Endothelial cell of umbilical vein (primary cell): ENCODE measurements around the gene LTBP2. TPM values are rescaled to one million over a fixed set of nuclear protein-coding genes. Genes with fewer than 3 reads are reported as not detected.

Experiments used
- BruUV-seq: library from RNA; stranded (reverse); fragments of 400-500 nt; replicated peaks from 2 replicates; lab custom pipeline; 2021; lab: Mats Ljungman, UMichigan
- CTCF ChIA-PET: fragments of 300-600, 350-600 bp; sonication (Branson Sonifier 250); formaldehyde crosslinking; loops from one replicate; lab custom pipeline; 2021; ENCODE audit warnings: antibody characterized with exemption, inconsistent platforms; lab: Charles Lee
- POLR2A ChIA-PET: fragments of 300-600, 350-600 bp; sonication (Branson Sonifier 250); formaldehyde crosslinking; loops from one replicate; lab custom pipeline; 2021; ENCODE audit warnings: antibody characterized with exemption, inconsistent platforms; lab: Charles Lee
- DNase-seq: peaks from one replicate; pipeline ENCODE4 v3.0.0-alpha.2; 2011; ENCODE audit warnings: low read depth, low spot score
- FAIRE-seq: peaks from 2 replicates; lab custom pipeline; 2011; peaks lifted over from hg19 to GRCh38; lab: Jason Lieb, UNC
- H2AFZ ChIP-seq: 2 replicates; pipeline ENCODE4 v1.6.0; 2012; ENCODE audit warnings: low read depth, low read length, control low read depth, inconsistent platforms
- H3K27ac ChIP-seq: 2 replicates; pipeline ENCODE4 v1.5.1; 2011; ENCODE audit warnings: low read depth, mild to moderate bottlenecking, control low read depth, low read length, moderate library complexity; ENCODE audit not compliant: insufficient read depth
- H3K27me3 ChIP-seq, 2 experiments: 2 replicates each; pipeline versions ENCODE4 v1.6.0 to v1.6.1; 2011; ENCODE audit warnings: low read length in 2 of 2, mixed read lengths in 1 of 2; ENCODE audit not compliant: control insufficient read depth in 2 of 2, insufficient read depth in 2 of 2
- H3K36me3 ChIP-seq, 2 experiments: 2 replicates in 1 of 2; 3 replicates in 1 of 2; pipeline ENCODE4 v1.5.1; 2011; ENCODE audit warnings: low read length in 2 of 2, mild to moderate bottlenecking in 1 of 2, moderate library complexity in 1 of 2; ENCODE audit not compliant: control insufficient read depth in 2 of 2, insufficient read depth in 2 of 2; ENCODE audit errors: extremely low read depth in 1 of 2
- H3K4me1 ChIP-seq: 3 replicates; pipeline ENCODE4 v1.5.1; 2011; ENCODE audit warnings: mild to moderate bottlenecking, low read length; ENCODE audit not compliant: control insufficient read depth, insufficient read depth; ENCODE audit errors: extremely low read depth
- H3K4me2 ChIP-seq: 2 replicates; pipeline ENCODE4 v1.6.1; 2011; ENCODE audit warnings: low read length, control low read depth, mixed read lengths; ENCODE audit not compliant: insufficient read depth
- H3K4me3 ChIP-seq, 3 experiments: fragments of 200-600 bp in 1 of 3; sonication (generic), shearing (Covaris generic) in 1 of 3; replicated peaks in 1 of 3; 2 replicates each; pipeline ENCODE4 v1.5.1; 2011 to 2016; ENCODE audit warnings: control low read depth in 3 of 3, low read length in 3 of 3, mild to moderate bottlenecking in 2 of 3, inconsistent platforms in 1 of 3, low read depth in 1 of 3, moderate library complexity in 1 of 3; ENCODE audit not compliant: insufficient read depth in 1 of 3
- H3K79me2 ChIP-seq: 2 replicates; pipeline ENCODE4 v1.6.0; 2012; ENCODE audit warnings: low read length, inconsistent platforms; ENCODE audit not compliant: control insufficient read depth, insufficient read depth
- H3K9ac ChIP-seq: replicated peaks from 2 replicates; pipeline ENCODE3; 2011; ENCODE audit warnings: low read length, control low read depth; ENCODE audit not compliant: insufficient read depth; ENCODE audit errors: extremely low read depth
- H3K9me1 ChIP-seq: replicated peaks from 3 replicates; pipeline ENCODE4 v1.6.0; 2011; ENCODE audit warnings: mild to moderate bottlenecking, low read length; ENCODE audit not compliant: control insufficient read depth, insufficient read depth; ENCODE audit errors: extremely low read depth
- H3K9me3 ChIP-seq: replicated peaks from 2 replicates; pipeline ENCODE4 v1.5.1; 2012; ENCODE audit warnings: low read length, inconsistent platforms; ENCODE audit not compliant: control insufficient read depth, insufficient read depth
- H4K20me1 ChIP-seq: replicated peaks from 2 replicates; pipeline ENCODE3; 2011; ENCODE audit warnings: mild to moderate bottlenecking, low read length; ENCODE audit not compliant: control insufficient read depth, insufficient read depth; ENCODE audit errors: extremely low read depth
- EZH2 ChIP-seq: IDR thresholded peaks from 2 replicates; pipeline ENCODE4 v1.6.1; 2012; ENCODE audit warnings: borderline replicate concordance, low read depth, mild to moderate bottlenecking, moderate library complexity, low read length, inconsistent platforms; ENCODE audit not compliant: severe bottlenecking
- FOS ChIP-seq: IDR thresholded peaks from 2 replicates; pipeline ENCODE4 v1.6.1; 2011; ENCODE audit warnings: mild to moderate bottlenecking, low read length, moderate library complexity, borderline replicate concordance; ENCODE audit not compliant: insufficient read depth
- GATA2 ChIP-seq: IDR thresholded peaks from 2 replicates; pipeline ENCODE4 v1.7.0; 2011; ENCODE audit warnings: low read depth, mild to moderate bottlenecking, moderate library complexity, mixed read lengths, low read length; ENCODE audit not compliant: insufficient read length, insufficient read depth
- JUN ChIP-seq: IDR thresholded peaks from 2 replicates; pipeline ENCODE4 v1.6.1; 2011; ENCODE audit warnings: borderline replicate concordance, low read depth; ENCODE audit not compliant: insufficient read length, insufficient read depth
- MYC ChIP-seq: IDR thresholded peaks from one replicate; pipeline ENCODE4 v1.6.1; 2011; ENCODE audit warnings: mild to moderate bottlenecking, low read depth, low read length
- POLR2A ChIP-seq: IDR thresholded peaks from 2 replicates; pipeline ENCODE4 v1.6.1; 2012; ENCODE audit warnings: low read depth, mild to moderate bottlenecking, control low read depth, low read length
- POLR2AphosphoS5 ChIP-seq: IDR thresholded peaks from 2 replicates; pipeline ENCODE4 v1.6.1; 2012; ENCODE audit warnings: low read depth, mild to moderate bottlenecking, control low read depth, low read length, moderate library complexity; ENCODE audit not compliant: insufficient read depth
- dilution Hi-C: fragments of 300-500 bp; cut with MboI; formaldehyde crosslinking; loops from one replicate; pipeline ENCODE4 v1.15.0; 2019; ENCODE audit warnings: low sequenced_read_pairs; ENCODE audit not compliant: extremely low pct_ligation_motif_present
- intact Hi-C: fragments of 100-400 bp; cut with micrococcal nuclease; formaldehyde crosslinking; loops from one replicate; pipeline ENCODE4 v1.10.0; 2022
- polyA plus RNA-seq, 4 experiments: library from polyadenylated mRNA; depleted of rRNA in 3 of 4; stranded (reverse) in 3 of 4; unstranded in 1 of 4; fragments of >200 nt; gene quantifications; 2 replicates each; pipeline versions ENCODE4 v1.2.1 to v1.2.3, GENCODE V29; 2011 to 2012; ENCODE audit warnings: missing spikeins in 1 of 4
- total RNA-seq: library from RNA; stranded (reverse); gene quantifications from 2 replicates; pipeline ENCODE4 v1.2.3, GENCODE V29; 2021
- TF ChIP-seq, protein P1 (sequence below): IDR thresholded peaks from 2 replicates; pipeline ENCODE4 v1.6.1; 2011; ENCODE audit not compliant: insufficient read depth, insufficient read length
- TF ChIP-seq, protein P2 (sequence below), 2 donors: IDR thresholded peaks; 1 replicate in 1 of 2; 2 replicates in 1 of 2; pipeline ENCODE4 v1.5.1; 2011; ENCODE audit warnings: low read length in 2 of 2, mild to moderate bottlenecking in 2 of 2, moderate library complexity in 2 of 2, control low read depth in 1 of 2, inconsistent platforms in 1 of 2, low read depth in 1 of 2; ENCODE audit not compliant: insufficient read depth in 1 of 2; ENCODE audit errors: extremely low read depth in 1 of 2

The LTBP2 gene
- total and polyA plus RNA-seq, 2 donors (not counting 3 experiments of a cell fraction or from before 2014, with no cell fraction given): 209 to 268 TPM

DNA sequence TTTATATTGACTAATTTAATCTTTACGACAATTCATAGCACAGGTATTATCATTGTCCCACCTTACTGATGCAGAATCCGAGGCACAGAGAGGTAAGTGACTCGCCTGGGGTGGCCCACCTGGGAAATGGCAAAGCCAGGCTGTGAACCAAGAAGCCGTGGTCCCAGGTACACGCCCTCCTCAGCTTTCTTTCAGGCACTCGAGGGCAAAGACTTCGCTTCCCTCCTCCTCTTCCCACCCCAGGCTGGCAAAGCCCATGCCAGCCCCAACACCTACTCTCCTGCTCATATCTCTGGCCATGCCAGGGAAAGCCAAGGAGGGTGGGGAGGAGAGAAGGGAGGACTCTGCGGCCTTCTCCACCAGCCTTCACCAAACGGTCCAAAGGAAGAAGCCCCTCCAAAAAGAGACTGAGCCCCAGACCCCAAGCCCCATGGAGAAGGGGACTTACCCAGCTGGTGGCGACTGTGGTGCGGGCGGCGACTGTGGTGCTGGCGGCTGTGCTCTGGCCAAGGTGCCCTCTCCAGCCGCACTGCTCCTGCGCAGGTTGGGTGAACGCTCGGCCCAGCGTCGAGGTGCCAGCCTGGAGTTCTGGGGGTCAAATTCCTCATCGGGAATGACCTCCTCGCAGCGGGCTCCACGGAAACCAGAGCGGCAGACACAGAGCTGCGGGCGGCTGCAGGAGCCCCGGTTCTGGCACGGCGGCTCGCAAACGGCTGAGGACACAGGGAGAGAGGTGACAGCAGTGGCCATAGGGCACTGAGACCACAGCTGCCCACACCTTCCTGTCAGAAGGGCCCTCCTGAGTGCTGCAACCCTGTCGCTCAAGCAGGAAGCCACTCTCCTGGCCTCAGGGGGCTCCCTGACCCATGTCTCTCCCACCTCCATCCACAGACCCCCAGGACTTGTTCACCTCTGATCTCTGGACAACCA lies 26.4 kb downstream of the LTBP2 start:
- Histone ChIP-seq H3K9ac (no peak overlapping the region), H3K4me3 (no peak overlapping the region), H3K4me1 (peaks cover 23% of the 10 kb centered on the region), H3K9me1 (no peaks in the 10 kb centered on the region), H3K27me3 (no peaks in the 10 kb centered on the region), H3K27ac (no peak overlapping the region), H3K79me2 (peaks cover 97% of the 10 kb centered on the region), H3K4me2 (no peak overlapping the region), H3K36me3 (peaks cover 12 to 15% of the 10 kb centered on the region in 2 experiments), H3K9me3 (no peaks in the 10 kb centered on the region), H4K20me1 (no peaks in the 10 kb centered on the region), H2AFZ (no peak overlapping the region)
- CTCF ChIA-PET: interaction anchor here (0.9 to 1.0 kb wide), 2 partner anchors 8 to 219 kb away, joined by 3 read pairs; no protein-coding TSS in a partner anchor
- no peak for DNase-seq
- BruUV-seq: no TSS peak
- dilution Hi-C loops: no loop called here
- no peak for FAIRE-seq
- POLR2A ChIA-PET: no interaction called here
- TF ChIP-seq FOS: no peak
- TF ChIP-seq, protein P1, sequence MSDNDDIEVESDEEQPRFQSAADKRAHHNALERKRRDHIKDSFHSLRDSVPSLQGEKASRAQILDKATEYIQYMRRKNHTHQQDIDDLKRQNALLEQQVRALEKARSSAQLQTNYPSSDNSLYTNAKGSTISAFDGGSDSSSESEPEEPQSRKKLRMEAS: no peak
- no peak for TF ChIP-seq EZH2
- intact Hi-C loops: no loop called here

DNA sequence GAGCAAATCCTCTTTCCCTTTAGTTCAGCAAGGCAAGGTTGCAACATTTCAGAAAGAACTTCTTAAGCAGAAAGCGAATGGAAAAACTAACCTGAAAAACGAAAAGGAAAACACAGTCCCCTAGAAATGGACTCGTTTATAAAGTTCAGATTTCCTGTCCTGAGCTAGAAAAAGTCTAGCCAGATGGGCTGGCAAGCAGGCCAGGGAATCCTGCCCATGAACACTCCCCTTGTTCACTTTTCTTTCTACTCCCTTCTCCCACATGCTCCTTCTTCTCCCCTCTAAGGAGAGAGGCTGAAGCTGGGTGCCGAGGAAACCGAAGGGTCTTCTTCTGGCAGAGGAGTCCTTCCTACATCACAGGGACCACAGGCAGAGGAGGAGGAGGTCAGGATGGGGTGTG lies 27.1 kb downstream of the LTBP2 start:
- ChIA-PET CTCF (interaction anchor here (0.9 to 1.0 kb wide), 2 partner anchors 9 to 220 kb away, joined by 3 read pairs; no protein-coding TSS in a partner anchor), POLR2A (no interaction called here)
- intact Hi-C loops: no loop called here
- FAIRE-seq (no peak), DNase-seq (no peak)
- no peaks in the 10 kb centered on the region for H3K9me1 ChIP-seq
- no peak overlapping the region for H3K4me2 ChIP-seq
- no peak overlapping the region for H3K4me3 ChIP-seq
- H3K9me3 ChIP-seq: no peaks in the 10 kb centered on the region
- peaks cover 95% of the 10 kb centered on the region for H3K79me2 ChIP-seq
- no peak overlapping the region for H2AFZ ChIP-seq
- no peaks in the 10 kb centered on the region for H4K20me1 ChIP-seq
- H3K27me3 ChIP-seq: no peaks in the 10 kb centered on the region
- dilution Hi-C loops: no loop called here
- no TSS peak for BruUV-seq
- H3K4me1 ChIP-seq: peaks cover 30% of the 10 kb centered on the region
- peaks cover 12 to 15% of the 10 kb centered on the region in 2 experiments for H3K36me3 ChIP-seq
- H3K9ac ChIP-seq: no peak overlapping the region
- TF ChIP-seq, protein P1: no peak
- TF ChIP-seq FOS (no peak), JUN (no peak), POLR2A (no peak), POLR2AphosphoS5 (no peak), EZH2 (no peak), MYC (no peak), GATA2 (no peak)
- TF ChIP-seq, protein P2, sequence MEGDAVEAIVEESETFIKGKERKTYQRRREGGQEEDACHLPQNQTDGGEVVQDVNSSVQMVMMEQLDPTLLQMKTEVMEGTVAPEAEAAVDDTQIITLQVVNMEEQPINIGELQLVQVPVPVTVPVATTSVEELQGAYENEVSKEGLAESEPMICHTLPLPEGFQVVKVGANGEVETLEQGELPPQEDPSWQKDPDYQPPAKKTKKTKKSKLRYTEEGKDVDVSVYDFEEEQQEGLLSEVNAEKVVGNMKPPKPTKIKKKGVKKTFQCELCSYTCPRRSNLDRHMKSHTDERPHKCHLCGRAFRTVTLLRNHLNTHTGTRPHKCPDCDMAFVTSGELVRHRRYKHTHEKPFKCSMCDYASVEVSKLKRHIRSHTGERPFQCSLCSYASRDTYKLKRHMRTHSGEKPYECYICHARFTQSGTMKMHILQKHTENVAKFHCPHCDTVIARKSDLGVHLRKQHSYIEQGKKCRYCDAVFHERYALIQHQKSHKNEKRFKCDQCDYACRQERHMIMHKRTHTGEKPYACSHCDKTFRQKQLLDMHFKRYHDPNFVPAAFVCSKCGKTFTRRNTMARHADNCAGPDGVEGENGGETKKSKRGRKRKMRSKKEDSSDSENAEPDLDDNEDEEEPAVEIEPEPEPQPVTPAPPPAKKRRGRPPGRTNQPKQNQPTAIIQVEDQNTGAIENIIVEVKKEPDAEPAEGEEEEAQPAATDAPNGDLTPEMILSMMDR (IDR thresholded peaks at IDR 0.05; ENCODE audit: extremely low read depth in 1 of 2, insufficient read depth in 1 of 2, low read depth in 1 of 2, low read length in 2 of 2): no peak
- no peak overlapping the region for H3K27ac ChIP-seq
